ENCODE measurements around the gene TNNI3K. TPM values are rescaled to one million over a fixed set of nuclear protein-coding genes. Genes with fewer than 3 reads are reported as not detected.
A peak's percentile ranks its signal among the peaks of the same experiment; 100 is the strongest.

The TNNI3K gene
- total RNA-seq, 1 experiment from 2014 or later, result not detected

DNA sequence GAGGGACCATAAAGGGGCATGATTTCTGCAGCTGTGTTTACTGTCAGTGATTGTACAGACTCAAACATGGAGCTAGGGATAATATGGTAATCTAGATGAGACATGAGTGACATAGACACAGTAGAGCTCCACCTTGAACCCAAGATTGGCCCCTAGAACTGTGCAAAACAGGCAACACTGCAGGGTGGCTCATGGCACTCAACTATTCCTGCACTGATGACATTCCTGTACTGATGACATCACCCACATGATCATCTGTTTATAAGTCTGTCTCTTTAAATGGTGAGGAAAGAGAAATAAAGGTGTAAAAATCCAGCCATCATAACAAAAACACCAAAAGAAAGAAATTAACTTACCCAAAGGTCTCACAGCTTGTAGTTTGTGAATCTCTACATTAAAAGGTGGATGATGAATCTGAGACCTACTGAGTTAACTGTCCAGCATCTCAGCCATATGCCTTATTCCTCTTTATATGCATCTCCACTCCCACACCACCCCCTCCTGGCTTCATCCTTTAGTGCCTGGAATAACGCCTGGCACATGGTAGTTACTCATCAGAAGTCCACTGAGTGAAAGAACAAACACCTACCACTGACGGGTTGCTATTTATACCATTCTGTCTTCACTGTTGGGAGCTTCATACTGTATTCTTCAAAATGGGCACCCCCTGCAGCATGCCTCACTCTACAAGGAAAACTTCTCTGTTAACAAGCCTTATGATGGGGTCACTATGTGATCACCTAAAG lies 277.2 kb downstream of the TNNI3K start, which contains the start of gene LRRC53:
Gene LRRC53 (minus strand): TSS at position 442 of the 746 bp plus-strand sequence. CDS start 29,262 bp downstream, outside the sequence.
- H3K4me1 ChIP-seq (ENCODE audit: insufficient read depth, low read length), result no peaks in the 10 kb centered on the region
- H3K27ac ChIP-seq (ENCODE audit: low read length), result no peak within 1 kb of the TSS
- CTCF ChIA-PET, result interaction anchor here (0.6 kb wide), 1 partner anchor 319 kb away, joined by 3 read pairs; no protein-coding TSS in a partner anchor
- POLR2A ChIA-PET (ENCODE audit: unreplicated experiment), result no interaction called here
- H4K20me1 ChIP-seq (ENCODE audit: low read length), result no peaks in the 10 kb centered on the region
- H3K9ac ChIP-seq (ENCODE audit: low read length), result no peak within 1 kb of the TSS
- no peak within 1 kb of the TSS for H3K4me2 ChIP-seq (ENCODE audit: low read length)
- intact Hi-C loops (cut with micrococcal nuclease), result no loop called here
- H2AFZ ChIP-seq (ENCODE audit: low read length), result no peak within 1 kb of the TSS
- BruUV-seq (replicated peaks), result no TSS peak
- TF ChIP-seq EZH2phosphoT487 (IDR thresholded peaks at IDR 0.05; ENCODE audit: borderline replicate concordance, low read length), result no peak
- TF ChIP-seq EZH2 (IDR thresholded peaks at IDR 0.05; ENCODE audit: low read length, unreplicated experiment), result no peak
- TF ChIP-seq CTCF (conservative IDR thresholded peaks at IDR 0.05; ENCODE audit: low read depth, low read length), result no peak
- no peaks in the 10 kb centered on the region for H3K79me2 ChIP-seq (ENCODE audit: low read length)
- no peaks in the 10 kb centered on the region for H3K9me3 ChIP-seq (ENCODE audit: low read length)
- H3K36me3 ChIP-seq (ENCODE audit: low read depth, low read length), result no peaks in the 10 kb centered on the region
- no peak within 1 kb of the TSS for H3K4me3 ChIP-seq (ENCODE audit: low read length)
- H3K27me3 ChIP-seq (ENCODE audit: low read length), result peaks cover 58% of the 10 kb centered on the region
- no peaks in the 10 kb centered on the region for H3K9me2 ChIP-seq (replicated peaks; ENCODE audit: low read length)
- no peak for DNase-seq
- H3F3A ChIP-seq (ENCODE audit: low read length, unreplicated experiment), result no peaks in the 10 kb centered on the region
- no peak for ATAC-seq

GRCh38 chr1:74513411-74514300 lies 278.5 kb downstream of the TNNI3K start:
- no TSS peak for BruUV-seq (replicated peaks)
- no peaks in the 10 kb centered on the region for H3K36me3 ChIP-seq (ENCODE audit: low read depth, low read length)
- intact Hi-C loops (cut with micrococcal nuclease), result no loop called here
- peak; percentile 9 for DNase-seq
- no peak overlapping the region for H3K9ac ChIP-seq (ENCODE audit: low read length)
- ChIA-PET CTCF (no interaction called here), POLR2A (ENCODE audit: unreplicated experiment) (no interaction called here)
- no peak overlapping the region for H3K4me2 ChIP-seq (ENCODE audit: low read length)
- peak; percentile 49; the same call in 1 of the 2 replicates for ATAC-seq
- H3K4me3 ChIP-seq (ENCODE audit: low read length), result no peak overlapping the region
- H3K27ac ChIP-seq (ENCODE audit: low read length), result no peak overlapping the region
- H3K4me1 ChIP-seq (ENCODE audit: insufficient read depth, low read length), result no peaks in the 10 kb centered on the region
- no peaks in the 10 kb centered on the region for H3K9me3 ChIP-seq (ENCODE audit: low read length)
- H3K9me2 ChIP-seq (replicated peaks; ENCODE audit: low read length), result no peaks in the 10 kb centered on the region
- peaks cover 56% of the 10 kb centered on the region for H3K27me3 ChIP-seq (ENCODE audit: low read length)
- no peaks in the 10 kb centered on the region for H3K79me2 ChIP-seq (ENCODE audit: low read length)
- no peaks in the 10 kb centered on the region for H4K20me1 ChIP-seq (ENCODE audit: low read length)
- no peaks in the 10 kb centered on the region for H3F3A ChIP-seq (ENCODE audit: low read length, unreplicated experiment)
- H2AFZ ChIP-seq (ENCODE audit: low read length), result no peak overlapping the region
- TF ChIP-seq EZH2phosphoT487 (IDR thresholded peaks at IDR 0.05; ENCODE audit: borderline replicate concordance, low read length) (no peak), CTCF (conservative IDR thresholded peaks at IDR 0.05; ENCODE audit: low read depth, low read length) (no peak), EZH2 (IDR thresholded peaks at IDR 0.05; ENCODE audit: low read length, unreplicated experiment) (no peak)
